Islet precursor cell (in vitro differentiated cells): ENCODE data around the gene LRFN4.

Source experiments
- DNase-seq: peaks from one replicate; pipeline ENCODE4 v3.0.0-alpha.2; 2018

The LRFN4 gene

DNA sequence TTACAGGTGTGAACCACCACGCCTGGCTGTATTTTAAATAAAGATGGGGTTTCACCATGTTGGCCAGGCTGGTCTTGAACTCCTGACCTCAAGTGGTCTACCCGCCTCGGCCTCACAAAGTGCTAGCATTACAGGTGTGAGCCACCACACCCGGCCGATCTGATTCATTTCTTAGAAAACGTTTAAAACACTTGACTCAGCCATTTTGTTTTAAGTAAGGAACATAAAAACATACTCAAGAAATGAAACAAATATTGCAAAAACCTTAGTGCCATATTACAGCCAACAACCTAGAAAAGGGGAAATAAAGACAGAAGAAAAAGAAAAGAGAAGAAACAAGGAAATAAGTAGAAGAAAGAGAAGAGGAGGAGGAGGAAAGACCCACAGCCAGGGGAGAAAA is 17.4 kb downstream of the LRFN4 start:
- DNase-seq = no peak

DNA sequence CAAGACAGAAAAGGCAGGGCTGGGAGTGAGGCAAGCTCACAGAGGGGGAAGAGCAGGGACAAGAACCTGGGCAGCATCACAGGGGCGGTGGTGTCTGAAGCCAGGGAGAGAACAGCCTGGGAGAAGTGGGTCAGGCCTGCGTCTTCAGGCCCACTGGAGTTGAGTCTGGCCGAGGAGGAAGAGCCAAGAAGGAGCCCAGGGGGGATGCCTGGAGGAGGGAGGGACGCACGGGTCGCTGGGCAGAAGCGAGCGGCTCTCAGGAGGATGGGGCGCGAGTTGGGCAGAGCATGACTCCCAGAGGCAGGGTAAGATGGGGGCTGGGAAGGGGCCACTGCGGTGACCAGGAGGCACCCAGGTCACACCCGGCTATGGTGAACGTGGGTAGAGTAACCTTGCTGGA is 18.5 kb downstream of the LRFN4 start:
- no peak for DNase-seq

DNA sequence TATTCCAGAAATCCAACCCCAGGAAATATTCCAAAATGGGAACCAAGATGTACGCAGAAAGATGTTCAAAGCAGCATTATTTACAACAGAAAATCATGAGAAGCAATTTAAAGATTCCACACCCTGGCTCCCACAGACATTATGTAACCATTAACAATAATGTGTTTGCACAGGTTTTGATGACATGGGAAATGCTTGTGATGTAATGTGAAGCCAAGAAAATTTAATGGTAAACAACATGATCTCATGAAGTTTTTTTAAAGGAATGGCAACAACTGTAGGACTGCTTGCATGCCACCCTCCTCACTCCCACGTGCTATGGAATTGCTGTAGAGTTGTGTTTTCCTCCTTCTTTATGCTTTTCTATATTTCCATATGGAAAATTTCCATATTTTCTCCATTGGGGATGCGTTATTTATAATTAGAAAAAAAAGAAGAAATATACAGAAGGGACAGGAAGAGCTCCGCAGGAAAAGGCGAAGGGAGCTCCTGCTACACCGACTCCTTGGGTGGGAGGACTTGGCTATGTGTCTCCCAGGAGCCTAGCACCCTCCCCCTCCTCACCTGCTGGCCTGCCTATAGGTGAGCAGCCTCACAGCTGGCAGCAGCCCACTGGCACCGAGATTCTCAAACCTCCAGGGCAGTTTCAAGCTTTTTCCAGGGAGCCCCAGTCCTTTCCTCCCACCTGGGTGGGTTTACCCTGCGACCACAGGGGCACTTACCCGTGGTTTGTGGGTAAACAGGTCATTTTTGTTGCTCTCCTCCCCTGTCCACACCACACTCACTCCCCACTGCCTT is 20.9 kb downstream of the LRFN4 start:
- DNase-seq = no peak

DNA sequence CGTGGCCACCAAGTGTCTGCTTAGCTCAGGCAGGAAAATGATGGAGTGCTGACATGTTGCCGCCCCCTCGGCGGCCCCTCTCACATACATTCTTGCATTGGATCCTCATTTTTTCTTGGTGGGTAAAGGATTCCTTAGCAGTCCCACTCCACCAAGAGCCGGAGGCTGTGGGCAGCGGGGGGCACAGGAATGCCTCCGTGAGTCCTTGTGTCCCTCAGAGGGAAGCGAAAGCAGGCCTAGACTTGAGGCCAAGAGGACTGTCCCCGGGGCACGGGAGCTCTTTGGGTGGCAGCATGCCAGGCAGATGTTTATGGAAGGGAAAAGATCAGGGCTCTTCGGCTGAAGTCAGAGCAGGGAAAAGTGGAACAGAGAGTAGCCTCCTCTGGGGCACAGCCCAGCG is 21.6 kb downstream of the LRFN4 start:
- no peak for DNase-seq

DNA sequence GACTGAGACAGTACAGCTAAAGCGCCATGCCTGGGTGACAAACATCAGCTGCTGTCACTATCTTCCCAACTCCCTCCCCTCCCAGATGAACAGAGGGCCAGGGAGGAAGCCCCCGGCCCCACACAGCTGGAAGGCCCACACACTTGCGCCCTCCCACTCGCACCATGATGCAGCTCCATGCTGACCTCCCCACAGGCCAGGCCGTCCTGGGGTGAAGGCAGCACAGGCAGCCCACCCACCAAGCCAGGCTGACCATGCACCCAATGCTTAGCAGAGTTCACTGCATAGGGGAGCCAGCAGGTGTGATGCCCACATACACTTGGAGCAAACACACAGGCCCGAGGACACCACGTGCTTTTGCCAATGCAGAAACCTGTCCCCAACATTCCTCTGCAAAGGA is 22.1 kb downstream of the LRFN4 start:
- no peak for DNase-seq

DNA sequence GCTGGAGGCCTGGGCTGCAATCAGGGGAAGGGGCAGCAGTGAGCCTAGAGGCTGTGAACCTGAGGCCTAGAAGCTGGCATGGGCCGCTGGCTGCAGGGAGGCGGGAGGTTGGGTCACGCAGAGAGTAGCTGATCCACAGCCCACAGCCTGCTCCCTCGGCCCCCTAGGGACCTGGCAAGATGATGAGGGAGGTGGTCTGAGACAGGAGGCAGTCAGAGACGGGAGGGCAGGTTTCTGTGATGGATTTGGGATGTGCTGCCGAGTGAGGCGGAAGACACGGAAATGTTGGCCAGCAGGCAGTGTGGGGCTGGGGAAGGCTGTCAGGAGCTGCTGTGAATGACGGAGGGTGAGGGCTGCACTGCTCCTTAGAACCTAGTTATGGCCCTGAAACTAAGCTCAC is 22.7 kb downstream of the LRFN4 start:
- DNase-seq = no peak

DNA sequence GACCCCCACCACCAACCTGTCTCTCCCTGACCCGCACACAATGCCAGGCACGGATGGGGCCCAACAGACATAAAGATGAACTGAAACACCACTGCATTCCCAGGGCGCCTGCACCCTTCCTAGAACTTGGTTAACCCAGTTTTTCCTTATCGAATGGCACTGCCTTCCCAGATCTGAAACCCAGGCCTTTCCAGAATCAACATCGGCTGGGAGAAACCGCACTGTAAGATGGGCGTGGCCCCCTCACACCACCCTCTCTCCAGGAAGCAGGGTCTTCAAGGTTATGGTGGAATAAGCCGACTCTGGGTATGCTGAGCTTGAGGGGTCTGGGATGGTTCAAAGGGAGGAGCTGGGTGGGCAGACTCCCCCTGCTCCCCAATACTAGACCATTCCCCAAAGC is 23.1 kb downstream of the LRFN4 start:
- no peak for DNase-seq

DNA sequence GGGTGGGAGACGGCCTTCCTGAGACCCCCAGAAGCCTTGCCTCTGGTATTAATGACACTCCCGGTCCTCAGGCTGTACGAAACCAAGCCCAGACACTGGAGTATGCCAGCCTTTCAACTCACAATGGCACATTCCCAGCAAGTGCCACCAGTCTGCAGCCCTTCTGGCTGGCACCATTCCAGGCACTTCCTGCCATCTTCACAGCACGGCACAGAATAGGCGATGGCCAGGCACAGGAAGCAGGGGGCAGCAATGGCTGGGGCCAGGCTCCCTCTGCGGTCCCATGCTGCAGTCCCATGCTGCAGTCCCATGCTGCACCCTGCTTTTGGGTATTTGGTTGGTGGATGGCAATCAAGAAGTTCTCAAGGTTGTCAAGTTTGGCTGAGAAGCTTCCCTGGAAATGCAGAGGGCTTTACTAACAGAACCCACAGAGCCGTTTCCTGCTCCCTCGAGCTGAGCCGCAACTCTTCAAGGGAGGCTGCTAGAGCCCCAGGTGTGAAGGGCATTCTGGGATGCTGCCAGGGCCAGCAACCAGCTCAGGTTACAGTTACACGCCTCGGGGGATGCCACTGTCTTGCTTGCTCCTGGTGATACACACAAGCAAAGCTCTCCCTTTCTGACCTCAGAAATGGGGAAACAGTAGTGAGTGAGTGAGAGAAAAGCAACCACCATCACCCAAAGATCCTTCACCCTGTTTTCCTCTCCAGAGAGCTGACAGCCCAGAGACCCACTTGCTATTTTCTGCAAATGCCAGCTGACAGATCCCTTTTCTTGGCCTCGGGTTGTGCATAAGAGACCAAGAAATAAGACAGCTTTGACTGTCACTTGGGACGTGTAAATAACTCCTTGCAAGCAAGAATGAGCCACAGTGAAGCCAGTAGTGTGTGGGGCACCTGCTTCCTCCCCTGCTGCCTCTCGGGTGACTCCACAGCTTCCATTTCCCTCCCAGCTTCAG is 23.9 kb downstream of the LRFN4 start:
- no peak for DNase-seq

DNA sequence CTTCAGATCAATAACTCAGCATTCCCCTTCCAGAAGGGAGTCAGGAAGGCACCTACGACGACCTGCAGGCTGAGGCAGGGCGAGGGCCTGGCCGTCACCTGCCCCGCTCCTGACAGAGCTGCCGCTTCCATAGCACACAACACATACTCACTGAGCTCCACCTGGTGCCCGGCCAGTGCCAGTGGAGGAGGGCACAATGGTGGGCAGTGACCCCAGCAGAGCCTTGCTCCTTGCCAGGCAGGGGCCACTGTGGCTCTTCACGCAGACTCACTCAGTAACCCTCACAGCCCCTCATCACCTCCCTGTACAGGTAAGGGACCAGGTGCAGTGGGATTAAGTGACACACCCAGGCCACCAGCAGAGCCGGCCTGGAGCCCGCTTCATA is 24.6 kb downstream of the LRFN4 start:
- DNase-seq = no peak

DNA sequence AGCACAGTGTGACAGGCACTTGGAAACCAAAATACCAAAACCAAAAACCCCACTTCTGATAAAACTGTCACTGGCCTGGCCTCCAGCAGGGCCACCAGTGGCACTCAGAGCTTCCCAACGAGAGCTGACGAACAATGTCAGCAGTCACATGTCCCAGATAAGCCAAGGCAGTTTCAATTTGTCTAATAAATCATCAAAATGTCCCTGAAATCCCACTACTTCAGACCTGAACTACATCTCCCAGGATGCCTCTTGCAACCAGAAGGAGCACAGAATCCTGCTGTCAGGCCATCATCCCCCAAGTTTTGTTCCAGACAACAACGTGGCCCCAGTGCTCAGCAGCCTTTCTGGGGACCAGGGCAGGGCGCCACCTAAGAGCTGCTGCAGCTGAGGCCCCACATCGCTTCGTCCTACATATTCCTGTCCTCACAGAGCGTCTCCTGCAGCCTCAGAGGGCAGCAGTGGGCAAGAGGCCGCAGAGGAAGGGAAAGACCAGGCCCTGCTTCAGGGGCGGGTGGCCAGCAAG is 25.1 kb downstream of the LRFN4 start:
- no peak for DNase-seq

DNA sequence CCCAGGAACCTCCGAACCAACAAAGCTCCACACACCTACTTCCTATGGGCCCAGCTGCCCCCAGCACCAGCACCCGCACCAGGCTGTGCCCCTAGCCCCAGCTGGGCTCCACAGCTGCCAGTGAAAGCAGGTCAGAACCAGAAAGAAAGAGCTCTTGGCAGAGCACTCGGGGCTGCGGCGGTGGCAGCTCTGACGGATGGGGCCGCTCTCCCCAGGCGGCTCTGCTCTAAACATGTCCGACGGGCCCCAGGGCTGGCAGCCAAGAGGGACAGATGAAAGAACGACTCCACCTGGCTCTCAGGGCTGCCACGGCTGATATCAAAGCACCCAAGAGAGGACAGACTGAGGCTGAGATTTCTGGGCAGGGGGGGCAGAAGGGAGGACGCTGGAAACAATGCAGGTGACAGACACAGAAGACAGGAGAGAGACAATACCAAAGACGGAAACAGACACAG is 25.7 kb downstream of the LRFN4 start:
- DNase-seq = no peak

DNA sequence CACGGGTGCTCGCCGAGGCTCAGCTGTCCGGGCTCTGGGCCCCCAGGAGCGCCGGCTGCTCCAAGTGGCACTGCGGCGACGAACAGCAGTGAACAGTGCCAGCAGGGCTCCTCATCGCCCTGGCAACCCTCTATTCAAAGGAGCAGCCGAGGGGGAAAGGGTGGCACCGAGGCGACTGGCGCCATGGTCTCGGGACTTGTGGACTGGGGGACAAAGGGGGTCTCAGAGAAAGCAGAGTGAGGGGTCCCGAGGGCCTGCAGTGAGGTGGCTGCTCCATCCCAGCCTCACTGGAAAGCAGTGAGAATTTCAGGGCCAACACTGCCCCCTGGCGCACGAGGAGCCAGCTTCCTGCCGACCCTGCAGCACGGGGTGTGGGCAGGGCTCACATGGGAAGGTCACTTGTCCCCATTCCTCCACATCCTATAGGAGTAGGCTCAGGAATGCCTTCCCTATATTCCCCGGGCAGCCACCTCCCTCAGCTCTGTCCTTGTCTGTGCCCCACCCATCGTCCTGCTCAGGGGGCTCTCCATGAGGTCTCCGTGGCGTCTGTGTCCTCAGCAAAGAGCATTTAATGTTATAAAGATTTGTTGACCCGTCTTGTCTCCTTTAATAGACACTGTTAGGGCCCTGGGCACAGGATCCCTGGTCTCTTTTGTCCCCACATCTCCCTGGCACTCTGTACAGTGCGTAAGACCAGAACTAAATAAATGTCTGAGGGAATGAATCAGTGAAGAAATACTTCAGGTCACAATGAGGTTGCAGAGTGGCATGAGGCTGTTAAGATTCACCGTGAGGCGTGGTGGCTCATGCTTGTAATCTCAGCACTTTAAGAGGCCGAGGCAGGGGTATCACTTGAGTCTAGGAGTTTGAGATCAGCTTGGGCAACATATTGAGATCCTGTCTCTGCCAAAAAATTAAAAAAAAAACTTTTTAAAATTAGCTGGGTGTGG is 26.4 kb downstream of the LRFN4 start:
- peak; percentile 90 for DNase-seq

DNA sequence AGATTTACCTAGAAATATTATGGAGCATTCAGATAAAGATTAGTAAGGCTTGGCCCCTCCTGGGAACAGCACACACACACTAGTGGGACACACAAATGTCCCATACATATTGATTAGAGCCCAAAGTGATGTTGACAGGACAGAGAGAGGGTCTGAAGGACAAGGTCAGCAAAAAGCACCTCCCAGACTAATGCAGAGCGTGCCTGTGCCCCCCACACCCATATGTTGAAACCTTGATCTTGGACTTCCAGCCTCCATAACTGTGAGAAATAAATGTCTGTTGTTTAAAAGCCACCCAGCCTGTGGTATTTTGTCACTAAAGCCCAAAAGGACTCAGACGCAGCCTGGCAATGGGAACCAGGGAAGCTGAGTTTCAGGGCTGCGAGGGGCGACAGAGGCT is 27.6 kb downstream of the LRFN4 start:
- no peak for DNase-seq

DNA sequence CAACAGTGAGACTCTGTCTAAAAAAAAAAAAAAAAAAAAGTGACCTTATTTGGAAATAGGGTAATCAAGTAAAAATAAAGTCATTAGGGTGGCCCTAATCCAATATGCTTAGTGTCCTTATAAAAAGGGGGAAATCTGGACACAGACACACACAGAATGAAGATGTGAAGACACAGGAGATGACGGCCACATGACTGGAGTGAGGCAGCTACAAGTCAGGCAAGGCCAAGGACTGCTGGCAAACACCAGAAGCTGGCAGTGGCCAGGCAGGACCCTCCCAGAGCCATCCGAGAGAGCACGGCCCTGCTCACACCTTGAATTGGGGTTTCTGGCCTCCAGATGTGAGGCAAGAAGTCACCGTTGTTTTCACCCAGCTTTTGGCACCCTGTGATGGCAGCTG is 28.6 kb downstream of the LRFN4 start:
- no peak for DNase-seq

DNA sequence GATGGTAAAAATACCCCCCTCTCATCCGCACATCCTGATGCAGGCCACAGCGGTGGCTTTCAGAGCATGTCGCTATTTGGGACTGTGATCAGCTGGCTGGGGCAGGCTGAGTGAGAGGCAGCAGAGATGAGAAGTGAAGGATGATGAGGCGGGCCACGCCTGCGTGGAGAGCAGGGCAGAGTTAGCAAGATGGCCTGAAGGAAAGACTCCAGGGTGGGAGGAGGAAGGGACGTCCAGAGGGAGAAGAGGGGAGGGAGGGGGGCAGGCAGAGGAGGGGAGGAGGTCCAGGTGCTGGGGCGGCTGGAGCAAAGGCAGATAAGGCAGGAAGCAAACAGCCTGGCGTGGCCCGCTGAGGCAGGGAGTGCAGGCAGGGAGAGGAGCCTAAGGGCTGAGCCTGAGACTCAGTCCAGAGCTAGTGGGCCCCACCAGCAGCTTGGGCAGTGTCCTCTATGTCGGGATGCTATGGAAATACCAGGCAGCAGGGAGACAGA is 29.1 kb downstream of the LRFN4 start:
- DNase-seq = no peak

DNA sequence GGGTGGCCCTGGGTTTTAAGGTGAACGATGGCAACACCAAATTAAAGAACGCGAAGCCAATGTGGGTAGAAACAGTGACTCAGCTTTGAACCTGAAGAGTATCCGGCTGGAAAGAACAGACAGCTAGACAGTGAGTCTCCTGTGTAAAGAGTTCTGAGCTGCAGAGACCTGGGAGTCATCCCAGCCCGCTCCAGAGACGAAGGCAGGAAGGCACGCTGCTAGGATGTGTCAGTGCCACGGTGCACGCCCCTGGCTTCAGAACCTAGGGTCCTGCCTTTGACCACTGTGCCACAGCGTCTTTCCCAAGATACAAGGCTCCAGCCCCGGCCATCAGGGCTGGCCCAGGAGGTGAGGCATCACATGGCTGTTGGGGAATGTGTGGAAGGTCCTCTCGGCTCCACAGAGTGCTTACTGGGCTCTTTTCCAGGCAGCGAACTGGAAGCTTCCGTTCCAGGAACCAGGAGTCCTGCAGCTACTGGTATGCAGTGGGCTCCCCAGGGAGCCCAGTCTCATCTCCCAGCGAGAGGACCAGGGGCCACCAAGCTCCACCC is 29.9 kb downstream of the LRFN4 start:
- no peak for DNase-seq

DNA sequence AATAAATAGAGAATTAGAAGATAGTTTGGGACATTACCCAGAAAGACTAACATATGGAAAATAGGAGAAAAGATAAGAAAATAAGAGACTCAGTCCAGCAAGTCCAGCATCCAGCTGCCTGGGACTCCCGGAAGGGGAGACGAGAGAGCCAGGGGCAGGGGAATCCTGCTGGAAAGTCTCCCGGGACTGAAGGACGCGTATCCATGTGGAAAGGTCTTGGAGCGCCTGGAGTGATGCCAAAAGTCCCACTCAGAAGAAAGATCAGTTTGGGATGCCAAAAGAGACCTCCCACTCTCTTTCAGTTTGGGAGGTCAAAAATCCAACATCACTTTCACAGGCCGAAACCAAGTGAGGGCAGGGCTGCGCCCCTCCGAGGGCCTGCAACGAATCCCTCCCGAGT is 30.7 kb downstream of the LRFN4 start:
- no peak for DNase-seq

DNA sequence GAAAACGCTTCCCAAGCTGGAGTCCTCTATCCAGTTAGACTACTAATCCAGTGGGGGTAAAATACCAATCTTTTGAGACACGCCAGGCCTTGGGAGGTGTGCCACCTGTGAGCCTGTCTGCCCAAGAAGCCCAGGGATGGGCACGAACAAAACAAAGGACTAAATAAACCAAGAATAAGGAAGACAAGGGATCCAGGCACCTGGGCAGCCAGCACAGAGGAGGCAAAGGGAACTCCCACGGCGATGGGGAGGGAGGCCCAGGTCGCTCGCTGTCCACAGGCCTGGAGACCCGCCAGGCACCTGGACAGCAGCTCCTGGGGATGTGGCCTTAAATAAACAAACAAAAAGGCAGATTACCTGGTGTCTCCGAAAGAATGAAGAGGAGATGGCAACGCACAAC is 31.4 kb downstream of the LRFN4 start:
- DNase-seq = no peak

DNA sequence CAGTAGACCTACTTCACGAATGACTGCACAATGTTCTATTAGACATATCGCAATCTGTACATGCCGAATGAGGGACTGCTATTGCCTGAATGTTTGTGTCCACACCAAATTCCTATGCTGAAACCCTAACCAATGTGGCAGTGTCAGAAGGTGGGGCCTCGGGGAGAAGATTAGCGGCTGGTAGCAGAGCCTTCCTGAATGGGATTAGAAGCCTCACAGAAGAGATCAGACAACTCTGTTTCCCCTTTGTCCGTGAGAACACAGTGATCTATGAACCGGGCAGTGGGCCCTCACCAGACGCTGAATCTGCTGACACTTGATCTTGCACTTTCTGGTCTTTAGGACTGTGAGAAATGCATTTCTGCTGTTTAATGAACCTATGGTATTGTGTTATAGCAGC is 33.1 kb downstream of the LRFN4 start:
- no peak for DNase-seq

DNA sequence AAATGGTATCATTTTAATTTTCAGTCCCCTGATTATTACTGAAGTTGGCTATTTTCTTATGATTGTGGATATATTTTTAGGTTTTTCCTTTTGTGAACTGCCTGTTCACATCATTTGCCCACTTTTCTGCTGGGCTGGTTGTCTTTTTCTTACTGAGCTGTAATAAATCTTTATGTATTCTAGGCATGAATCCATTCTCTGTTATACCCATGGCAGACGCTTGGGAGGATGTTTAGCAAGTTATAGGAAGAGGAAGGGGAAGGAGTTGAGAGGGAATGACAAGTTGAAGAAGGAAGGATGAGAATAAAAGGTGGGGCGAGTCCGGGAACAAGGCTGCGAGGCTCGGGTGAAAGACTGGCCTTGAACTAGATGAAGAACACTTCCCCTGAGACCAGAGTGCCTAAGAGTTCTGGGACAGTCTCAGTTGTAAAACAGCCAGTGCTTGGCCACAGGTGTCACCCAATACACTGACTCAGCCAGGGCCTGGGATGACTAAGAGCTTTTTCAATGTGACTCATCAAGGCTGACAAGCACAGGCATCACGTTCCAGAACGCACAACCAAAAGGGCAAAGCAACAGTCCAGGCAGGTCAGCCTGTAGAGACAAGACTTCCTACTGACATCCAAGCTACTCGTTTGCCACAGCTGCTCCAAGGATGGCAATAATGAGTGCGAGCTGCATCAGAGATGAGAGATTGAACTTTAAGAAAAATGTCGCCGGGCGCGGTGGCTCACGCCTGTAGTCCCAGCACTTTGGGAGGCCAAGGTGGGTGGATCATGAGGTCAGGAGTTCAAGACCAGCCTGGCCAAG is 35.2 kb downstream of the LRFN4 start:
- peak; percentile 98 for DNase-seq

DNA sequence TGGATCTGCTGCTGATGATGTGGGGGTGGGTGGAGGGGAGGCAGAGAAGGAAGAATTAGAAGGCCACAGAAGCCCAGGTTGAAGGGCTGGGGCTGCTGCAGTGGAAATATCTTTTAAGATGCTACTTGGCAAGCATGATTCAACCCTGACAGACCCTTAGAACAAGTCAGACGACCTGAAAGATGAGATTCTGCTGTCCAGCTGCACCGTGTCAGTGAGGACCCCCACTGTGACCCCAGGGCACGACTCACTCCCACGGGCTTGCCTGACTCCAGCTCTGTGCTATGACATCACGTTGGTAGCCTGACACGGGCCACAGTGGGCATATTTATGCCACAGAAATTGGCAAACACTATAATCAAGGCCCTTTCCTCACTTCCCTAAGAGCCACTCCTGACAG is 36.0 kb downstream of the LRFN4 start:
- no peak for DNase-seq
